SH-SY5Y (cell line): ENCODE data around the gene ASCC2.

ENCODE experiments used
- GATA2 ChIP-seq: IDR thresholded peaks from 2 replicates; pipeline ENCODE4 v1.6.1; 2011; ENCODE audit warnings: mild to moderate bottlenecking, low read depth, low read length
- GATA3 ChIP-seq: IDR thresholded peaks from 2 replicates; pipeline ENCODE4 v1.6.1; 2011; ENCODE audit warnings: low read depth, mild to moderate bottlenecking, low read length, moderate library complexity

Gene ASCC2

GRCh38 chr22:29833392-29833965 lies 4.6 kb downstream of the ASCC2 start:
- TF ChIP-seq GATA2, result no peak
- TF ChIP-seq GATA3, result no peak

- TF ChIP-seq GATA3 (no peak), GATA2 (no peak)
Observed at GRCh38 chr22:29831958-29832357, 6.1 kb downstream of the ASCC2 start.

GRCh38 chr22:29831186-29831921 lies 6.7 kb downstream of the ASCC2 start:
- TF ChIP-seq GATA2 (no peak), GATA3 (no peak)

GRCh38 chr22:29830585-29830984 lies 7.5 kb downstream of the ASCC2 start:
- TF ChIP-seq GATA3, result no peak
- no peak for TF ChIP-seq GATA2

- TF ChIP-seq GATA2 (no peak), GATA3 (no peak)
Observed at GRCh38 chr22:29827091-29827490, 11.0 kb downstream of the ASCC2 start.

GRCh38 chr22:29825578-29825977 lies 12.5 kb downstream of the ASCC2 start:
- TF ChIP-seq GATA2 (no peak), GATA3 (no peak)

GRCh38 chr22:29824677-29825076 lies 13.4 kb downstream of the ASCC2 start:
- TF ChIP-seq GATA2 (no peak), GATA3 (no peak)

- TF ChIP-seq GATA3 (no peak), GATA2 (no peak)
Observed at GRCh38 chr22:29821291-29822016, 16.6 kb downstream of the ASCC2 start.

GRCh38 chr22:29820961-29821290 lies 17.1 kb downstream of the ASCC2 start:
- no peak for TF ChIP-seq GATA2
- TF ChIP-seq GATA3, result no peak

GRCh38 chr22:29819501-29819900 lies 18.6 kb downstream of the ASCC2 start:
- TF ChIP-seq GATA2 (no peak), GATA3 (no peak)

GRCh38 chr22:29817724-29818123 lies 20.4 kb downstream of the ASCC2 start:
- TF ChIP-seq GATA3 (no peak), GATA2 (no peak)

GRCh38 chr22:29816980-29817379 lies 21.1 kb downstream of the ASCC2 start:
- no peak for TF ChIP-seq GATA2
- TF ChIP-seq GATA3, result no peak

- TF ChIP-seq GATA3 (no peak), GATA2 (no peak)
Observed at GRCh38 chr22:29816539-29816938, 21.5 kb downstream of the ASCC2 start.

- TF ChIP-seq GATA3 (no peak), GATA2 (no peak)
Observed at GRCh38 chr22:29816128-29816527, 21.9 kb downstream of the ASCC2 start.

- TF ChIP-seq GATA3 (no peak), GATA2 (no peak)
Observed at GRCh38 chr22:29815580-29815979, 22.5 kb downstream of the ASCC2 start.
